ENCODE data around the gene ERBB4.
"Not testable (repeated sequence)": the region's sequence is repeated elsewhere in the genome, so short reads cannot be mapped to it uniquely, and the experiment has no call there.

ERBB4 gene

GRCh38 chr2:212032536-212033219, 505.9 kb downstream of the ERBB4 start:
- Histone ChIP-seq H3K36me3 (replicated peaks) (no peaks in the 10 kb centered on the region), H3K4me3 (no peak overlapping the region), H3K9me3 (no peaks in the 10 kb centered on the region), H3K27me3 (ENCODE audit: low read depth) (no peaks in the 10 kb centered on the region), H3K4me1 (no peaks in the 10 kb centered on the region)
- in situ Hi-C loops (cut with MboI; ENCODE audit: low sequenced_read_pairs): no loop called here
- no peak for DNase-seq (ENCODE audit: low spot score in 2 of 2)

GRCh38 chr2:212032032-212032431, 506.6 kb downstream of the ERBB4 start:
- DNase-seq (ENCODE audit: low spot score in 2 of 2): no peak
- Histone ChIP-seq H3K27me3 (ENCODE audit: low read depth) (no peaks in the 10 kb centered on the region), H3K4me3 (no peak overlapping the region), H3K4me1 (no peaks in the 10 kb centered on the region), H3K36me3 (replicated peaks) (no peaks in the 10 kb centered on the region), H3K9me3 (no peaks in the 10 kb centered on the region)
- in situ Hi-C loops (cut with MboI; ENCODE audit: low sequenced_read_pairs): no loop called here

- Histone ChIP-seq H3K4me1 (no peaks in the 10 kb centered on the region), H3K4me3 (no peak overlapping the region), H3K27me3 (ENCODE audit: low read depth) (no peaks in the 10 kb centered on the region), H3K9me3 (no peaks in the 10 kb centered on the region), H3K36me3 (replicated peaks) (no peaks in the 10 kb centered on the region)
- DNase-seq (ENCODE audit: low spot score in 2 of 2): no peak
- in situ Hi-C loops (cut with MboI; ENCODE audit: low sequenced_read_pairs): no loop called here
Measured at GRCh38 chr2:212030709-212031108, 507.9 kb downstream of the ERBB4 start.

GRCh38 chr2:212028798-212029394, 509.7 kb downstream of the ERBB4 start:
- in situ Hi-C loops (cut with MboI; ENCODE audit: low sequenced_read_pairs): no loop called here

GRCh38 chr2:212027681-212028628, 510.6 kb downstream of the ERBB4 start:
- Histone ChIP-seq H3K9me3 (no peaks in the 10 kb centered on the region), H3K36me3 (replicated peaks) (no peaks in the 10 kb centered on the region), H3K27me3 (ENCODE audit: low read depth) (no peaks in the 10 kb centered on the region), H3K4me3 (no peak overlapping the region), H3K4me1 (no peaks in the 10 kb centered on the region; the same call in 1 of the 2 replicates)
- no peak for DNase-seq (ENCODE audit: low spot score in 2 of 2)
- in situ Hi-C loops (cut with MboI; ENCODE audit: low sequenced_read_pairs): no loop called here

More at GRCh38 chr2:212028798-212029394, 509.7 kb downstream of the ERBB4 start:
- no peaks in the 10 kb centered on the region for H3K27me3 ChIP-seq (ENCODE audit: low read depth)
- H3K9me3 ChIP-seq: no peaks in the 10 kb centered on the region
- H3K4me1 ChIP-seq: no peaks in the 10 kb centered on the region; the same call in 1 of the 2 replicates
- no peak for DNase-seq (ENCODE audit: low spot score in 2 of 2)
- no peaks in the 10 kb centered on the region for H3K36me3 ChIP-seq (replicated peaks)
- no peak overlapping the region for H3K4me3 ChIP-seq

GRCh38 chr2:212024040-212024439, 514.6 kb downstream of the ERBB4 start:
- H3K27me3 ChIP-seq (ENCODE audit: low read depth): no peaks in the 10 kb centered on the region
- H3K9me3 ChIP-seq: no peaks in the 10 kb centered on the region
- H3K36me3 ChIP-seq (replicated peaks): no peaks in the 10 kb centered on the region
- H3K4me1 ChIP-seq: no peaks in the 10 kb centered on the region; the same call in 1 of the 2 replicates
- no peak for DNase-seq (ENCODE audit: low spot score in 2 of 2)
- H3K4me3 ChIP-seq: no peak overlapping the region
- in situ Hi-C loops (cut with MboI; ENCODE audit: low sequenced_read_pairs): no loop called here

GRCh38 chr2:212022966-212023365, 515.6 kb downstream of the ERBB4 start:
- Histone ChIP-seq H3K4me1 (no peaks in the 10 kb centered on the region; the same call in 1 of the 2 replicates), H3K27me3 (ENCODE audit: low read depth) (no peaks in the 10 kb centered on the region), H3K9me3 (no peaks in the 10 kb centered on the region), H3K36me3 (replicated peaks) (no peaks in the 10 kb centered on the region), H3K4me3 (no peak overlapping the region)
- DNase-seq (ENCODE audit: low spot score in 2 of 2): no peak
- in situ Hi-C loops (cut with MboI; ENCODE audit: low sequenced_read_pairs): no loop called here

GRCh38 chr2:212021947-212022346, 516.7 kb downstream of the ERBB4 start:
- H3K9me3 ChIP-seq: no peaks in the 10 kb centered on the region
- H3K4me3 ChIP-seq: no peak overlapping the region
- H3K27me3 ChIP-seq (ENCODE audit: low read depth): no peaks in the 10 kb centered on the region
- no peak for DNase-seq (ENCODE audit: low spot score in 2 of 2)
- in situ Hi-C loops (cut with MboI; ENCODE audit: low sequenced_read_pairs): no loop called here
- H3K4me1 ChIP-seq: no peaks in the 10 kb centered on the region; the same call in 1 of the 2 replicates
- no peaks in the 10 kb centered on the region for H3K36me3 ChIP-seq (replicated peaks)

- H3K9me3 ChIP-seq: no peaks in the 10 kb centered on the region
- in situ Hi-C loops (cut with MboI; ENCODE audit: low sequenced_read_pairs): no loop called here
- H3K27me3 ChIP-seq (ENCODE audit: low read depth): no peaks in the 10 kb centered on the region
- H3K4me3 ChIP-seq: no peak overlapping the region
- H3K4me1 ChIP-seq: no peaks in the 10 kb centered on the region
- no peaks in the 10 kb centered on the region for H3K36me3 ChIP-seq (replicated peaks)
- no peak for DNase-seq (ENCODE audit: low spot score in 2 of 2)
Measured at GRCh38 chr2:212015588-212015987, 523.0 kb downstream of the ERBB4 start.

- H3K27me3 ChIP-seq (ENCODE audit: low read depth): no peaks in the 10 kb centered on the region
- no peaks in the 10 kb centered on the region for H3K36me3 ChIP-seq (replicated peaks)
- in situ Hi-C loops (cut with MboI; ENCODE audit: low sequenced_read_pairs): no loop called here
Measured at GRCh38 chr2:212013626-212014025, 525.0 kb downstream of the ERBB4 start.

GRCh38 chr2:212010305-212010704, 528.3 kb downstream of the ERBB4 start:
- H3K4me3 ChIP-seq; H3K4me1 ChIP-seq; H3K9me3 ChIP-seq; H3K36me3 ChIP-seq (replicated peaks); in situ Hi-C loops (cut with MboI; ENCODE audit: low sequenced_read_pairs); DNase-seq (ENCODE audit: low spot score in 2 of 2); H3K27me3 ChIP-seq (ENCODE audit: low read depth): not testable (repeated sequence)

More at GRCh38 chr2:212013626-212014025, 525.0 kb downstream of the ERBB4 start:
- DNase-seq (ENCODE audit: low spot score in 2 of 2): no peak
- Histone ChIP-seq H3K4me3 (no peak overlapping the region), H3K9me3 (no peaks in the 10 kb centered on the region), H3K4me1 (no peaks in the 10 kb centered on the region)

- no peaks in the 10 kb centered on the region for H3K36me3 ChIP-seq (replicated peaks)
- H3K4me3 ChIP-seq: no peak overlapping the region
- no peaks in the 10 kb centered on the region for H3K4me1 ChIP-seq
- no peaks in the 10 kb centered on the region for H3K9me3 ChIP-seq
- no peaks in the 10 kb centered on the region for H3K27me3 ChIP-seq (ENCODE audit: low read depth)
- no peak for DNase-seq (ENCODE audit: low spot score in 2 of 2)
- in situ Hi-C loops (cut with MboI; ENCODE audit: low sequenced_read_pairs): no loop called here
Measured at GRCh38 chr2:212007972-212008371, 530.6 kb downstream of the ERBB4 start.

GRCh38 chr2:212005085-212005671, 533.4 kb downstream of the ERBB4 start:
- DNase-seq (ENCODE audit: low spot score in 2 of 2): peak; percentile 31 to 71
- Histone ChIP-seq H3K27me3 (ENCODE audit: low read depth) (no peaks in the 10 kb centered on the region), H3K4me3 (no peak overlapping the region), H3K36me3 (replicated peaks) (no peaks in the 10 kb centered on the region), H3K9me3 (no peaks in the 10 kb centered on the region), H3K4me1 (no peaks in the 10 kb centered on the region)
- in situ Hi-C loops (cut with MboI; ENCODE audit: low sequenced_read_pairs): no loop called here

Data from HAP-1 (cell line).